Lower leg skin (tissue), 4 donors: ENCODE results near the gene BMP7. TPM values are rescaled to one million over a fixed set of nuclear protein-coding genes. Genes with fewer than 3 reads are reported as not detected.

ENCODE experiments used
- DNase-seq, 2 donors: peaks; one replicate each; pipeline ENCODE4 v3.0.0-alpha.2; 2019; ENCODE audit warnings: low spot score in 2 of 2
- H3K4me3 ChIP-seq: fragments of 200-600 bp; sonication (generic); 2 replicates; pipeline ENCODE4 v1.5.1; 2017; ENCODE audit warnings: mild to moderate bottlenecking, low read depth; ENCODE audit not compliant: poor library complexity, severe bottlenecking
- CTCF ChIP-seq, 3 donors: fragments of 450-650 bp; IDR thresholded peaks; one replicate each; pipeline ENCODE4 v1.5.1; 2016; ENCODE audit warnings: antibody characterized with exemption in 3 of 3, mild to moderate bottlenecking in 3 of 3, moderate library complexity in 2 of 3
- POLR2A ChIP-seq, 2 donors: fragments of 450-650 bp; IDR thresholded peaks; one replicate each; pipeline ENCODE4 v1.6.1; 2016 to 2017; ENCODE audit warnings: antibody characterized with exemption in 2 of 2, mild to moderate bottlenecking in 1 of 2, moderate library complexity in 1 of 2
- WGBS, 2 donors: methylation state at CpG; one replicate each; pipeline ENCODE4 v1.1.5; 2018; 5-methylcytosine and 5-hydroxymethylcytosine counted together
- intact Hi-C: fragments of 100-400 bp; cut with DNase I; formaldehyde crosslinking; loops from one replicate; pipeline ENCODE4 v1.15.0; 2023; ENCODE audit warnings: low total_unique reads
- total RNA-seq, 4 donors: library from RNA; depleted of rRNA; stranded (reverse); fragments of >200 nt; gene quantifications; one replicate each; pipeline ENCODE4 v1.1.0, GENCODE V29; 2016

BMP7 gene
- total RNA-seq, 4 donors from 2014 or later = 40.5 to 66.3 (median 46.8) TPM

GRCh38 chr20:57301026-57301425 lies 34.6 kb upstream of the BMP7 start:
- WGBS, 2 donors = 72 to 87% methylated on average over 14 of the region's 14 CpGs
- intact Hi-C loops = no loop called here
- H3K4me3 ChIP-seq = no peak overlapping the region
- no peak for DNase-seq
- TF ChIP-seq POLR2A (IDR thresholded peaks at IDR 0.05) = no peak
- TF ChIP-seq CTCF (IDR thresholded peaks at IDR 0.05) = no peak

GRCh38 chr20:57298457-57298856 lies 32.0 kb upstream of the BMP7 start:
- no peak for DNase-seq
- TF ChIP-seq POLR2A (IDR thresholded peaks at IDR 0.05) (no peak), CTCF (IDR thresholded peaks at IDR 0.05) (no peak)
- intact Hi-C loops = no loop called here
- no peak overlapping the region for H3K4me3 ChIP-seq
- WGBS, 2 donors = 71 to 78% methylated on average over 4 of the region's 4 CpGs

- DNase-seq = no peak
- no peak overlapping the region for H3K4me3 ChIP-seq
- WGBS, 2 donors = 78 to 86% methylated on average over 3 of the region's 3 CpGs
- intact Hi-C loops = no loop called here
- TF ChIP-seq POLR2A (IDR thresholded peaks at IDR 0.05) (no peak), CTCF (IDR thresholded peaks at IDR 0.05) (no peak)
These were observed 28.1 kb upstream of the BMP7 start for GRCh38 chr20:57294550-57294949.

- WGBS, 2 donors = 85 to 89% methylated on average over 7 of the region's 7 CpGs
- TF ChIP-seq POLR2A (IDR thresholded peaks at IDR 0.05) = no peak
- TF ChIP-seq CTCF (IDR thresholded peaks at IDR 0.05) = no peak
- DNase-seq = no peak
- no peak overlapping the region for H3K4me3 ChIP-seq
- intact Hi-C loops = no loop called here
These were observed 27.6 kb upstream of the BMP7 start for GRCh38 chr20:57293995-57294394.

- TF ChIP-seq CTCF (IDR thresholded peaks at IDR 0.05) (no peak), POLR2A (IDR thresholded peaks at IDR 0.05) (no peak)
- intact Hi-C loops = no loop called here
- H3K4me3 ChIP-seq = no peak overlapping the region
- WGBS, 2 donors = 82 to 95% methylated on average over 2 of the region's 2 CpGs
- DNase-seq = no peak
These were observed 26.2 kb upstream of the BMP7 start for GRCh38 chr20:57292611-57293010.

GRCh38 chr20:57291694-57292093 lies 25.3 kb upstream of the BMP7 start:
- no peak overlapping the region for H3K4me3 ChIP-seq
- no peak for DNase-seq
- intact Hi-C loops = no loop called here
- TF ChIP-seq CTCF (IDR thresholded peaks at IDR 0.05) = no peak
- TF ChIP-seq POLR2A (IDR thresholded peaks at IDR 0.05) = no peak
- WGBS, 2 donors = 90 to 91% methylated on average over 6 of the region's 6 CpGs
